Astrocyte of the cerebellum (primary cell): Measurements from ENCODE around the gene PDGFC.
A peak's percentile ranks its signal among the peaks of the same experiment; 100 is the strongest.

Experiments
- DNase-seq: peaks from one replicate; pipeline ENCODE4 v3.0.0-alpha.2; 2011; ENCODE audit warnings: low read depth
- H3K4me3 ChIP-seq: 2 replicates; pipeline ENCODE4 v1.5.1; 2011; ENCODE audit warnings: mild to moderate bottlenecking, low read depth, low read length, moderate library complexity
- CTCF ChIP-seq: IDR thresholded peaks from 2 replicates; pipeline ENCODE4 v1.5.1; 2012; ENCODE audit warnings: low read length, low read depth, moderate library complexity, mild to moderate bottlenecking; ENCODE audit errors: missing control alignments
- in situ Hi-C: cut with HindIII; loops from 2 replicates; pipeline ENCODE4 v1.10.0; 2017; ENCODE audit warnings: low sequenced_read_pairs

The PDGFC gene

GRCh38 chr4:157012296-157012695 is 40.7 kb upstream of the PDGFC start:
- no peak for DNase-seq
- in situ Hi-C loops: no loop called here
- no peak for TF ChIP-seq CTCF
- H3K4me3 ChIP-seq: no peak overlapping the region

- no peak for TF ChIP-seq CTCF
- H3K4me3 ChIP-seq: no peak overlapping the region
- in situ Hi-C loops: no loop called here
- no peak for DNase-seq
Observed at GRCh38 chr4:157010630-157011029, 39.0 kb upstream of the PDGFC start.

GRCh38 chr4:157005831-157006230 is 34.2 kb upstream of the PDGFC start:
- in situ Hi-C loops: no loop called here
- DNase-seq: no peak
- TF ChIP-seq CTCF: no peak
- no peak overlapping the region for H3K4me3 ChIP-seq

GRCh38 chr4:157005193-157005592 is 33.6 kb upstream of the PDGFC start:
- TF ChIP-seq CTCF: no peak
- in situ Hi-C loops: no loop called here
- no peak for DNase-seq
- H3K4me3 ChIP-seq: no peak overlapping the region

- no peak overlapping the region for H3K4me3 ChIP-seq
- no peak for DNase-seq
- no peak for TF ChIP-seq CTCF
- in situ Hi-C loops: no loop called here
Observed at GRCh38 chr4:157004279-157005161, 32.9 kb upstream of the PDGFC start.

- in situ Hi-C loops: no loop called here
Observed at GRCh38 chr4:156999175-156999517, 27.5 kb upstream of the PDGFC start.

More at GRCh38 chr4:156999175-156999517, 27.5 kb upstream of the PDGFC start:
- DNase-seq: peak; percentile 99
- H3K4me3 ChIP-seq: no peak overlapping the region
- TF ChIP-seq CTCF: no peak
